Gastroesophageal sphincter (tissue), 4 donors: ENCODE measurements around the gene DIP2C. TPM values are rescaled to one million over a fixed set of nuclear protein-coding genes. Genes with fewer than 3 reads are reported as not detected.
A peak's percentile ranks its signal among the peaks of the same experiment; 100 is the strongest.

ENCODE experiments used
- ATAC-seq: fragments of 150-250 bp; one replicate; pipeline ENCODE4 v1.9.1; 2016; ENCODE audit warnings: mild to moderate bottlenecking, moderate library complexity
- H3K27ac ChIP-seq, 4 donors: fragments of 200-600 bp; sonication (generic) in 3 of 4; 1 replicate in 3 of 4; 2 replicates in 1 of 4; pipeline ENCODE4 v1.5.1; 2016 to 2019
- H3K27me3 ChIP-seq: fragments of 200-600 bp; sonication (generic); one replicate; pipeline ENCODE4 v1.5.1; 2019
- H3K36me3 ChIP-seq, 2 donors: fragments of 200-600 bp; sonication (generic); one replicate each; pipeline ENCODE4 v1.5.1; 2019; ENCODE audit warnings: control low read depth in 1 of 2
- H3K4me1 ChIP-seq, 3 donors: fragments of 200-600 bp; sonication (generic); 1 replicate in 2 of 3; 2 replicates in 1 of 3; pipeline ENCODE4 v1.5.1; 2016 to 2019; ENCODE audit warnings: control low read depth in 2 of 3
- H3K4me3 ChIP-seq, 2 donors: fragments of 200-600 bp; sonication (generic); one replicate each; pipeline ENCODE4 v1.5.1; 2019; ENCODE audit warnings: mild to moderate bottlenecking in 1 of 2, moderate library complexity in 1 of 2
- H3K9me3 ChIP-seq, 3 donors: fragments of 200-600 bp; sonication (generic); one replicate each; pipeline ENCODE4 v1.5.1; 2017 to 2019; ENCODE audit warnings: control low read depth in 2 of 3
- CTCF ChIP-seq, 4 experiments: fragments of 200-600 bp in 2 of 4; fragments of 450-650 bp in 2 of 4; sonication (generic) in 1 of 4; IDR thresholded peaks; one replicate each; pipeline ENCODE4 v1.5.1; 2017 to 2019; ENCODE audit warnings: antibody characterized with exemption in 4 of 4, mild to moderate bottlenecking in 2 of 4, moderate library complexity in 2 of 4
- EP300 ChIP-seq: sonication (generic); formaldehyde crosslinking; IDR thresholded peaks from one replicate; pipeline ENCODE4 v1.6.1; 2017; ENCODE audit warnings: antibody characterized with exemption, mild to moderate bottlenecking
- POLR2A ChIP-seq, 2 donors: fragments of 450-650 bp; IDR thresholded peaks; one replicate each; pipeline ENCODE4 v1.6.1; 2017; ENCODE audit warnings: antibody characterized with exemption in 2 of 2, mild to moderate bottlenecking in 2 of 2, moderate library complexity in 1 of 2
- POLR2AphosphoS5 ChIP-seq: sonication (generic); formaldehyde crosslinking; IDR thresholded peaks from one replicate; pipeline ENCODE4 v1.6.1; 2017; ENCODE audit warnings: antibody characterized with exemption
- WGBS, 2 donors: methylation state at CpG; one replicate each; pipeline ENCODE4 v1.1.5; 2018; ENCODE audit warnings: low coverage in 1 of 2; 5-methylcytosine and 5-hydroxymethylcytosine counted together
- total RNA-seq, 4 donors: library from RNA; depleted of rRNA; stranded (reverse); fragments of >200 nt; gene quantifications; one replicate each; pipeline ENCODE4 v1.1.0, GENCODE V29; 2016

Gene DIP2C
- total RNA-seq, 4 donors from 2014 or later, result 40.8 to 73.8 (median 47.7) TPM

- TF ChIP-seq CTCF (IDR thresholded peaks at IDR 0.05) (no peak), EP300 (no peak), POLR2AphosphoS5 (no peak), POLR2A (IDR thresholded peaks at IDR 0.05) (no peak)
- peaks cover 0 to 47% (median 0%) of the 10 kb centered on the region in 3 donors for H3K4me1 ChIP-seq
- H3K36me3 ChIP-seq, result peaks cover 0 to 7% of the 10 kb centered on the region in 2 donors
- ATAC-seq, result peak; percentile 13
- WGBS, 2 donors, result 33 to 67% methylated on average over 3 to 4 of the region's 23 CpGs
- H3K27me3 ChIP-seq, result no peaks in the 10 kb centered on the region
- peaks cover 0 to 14% (median 0%) of the 10 kb centered on the region in 3 donors for H3K9me3 ChIP-seq
- H3K27ac ChIP-seq, result peak overlapping the region in 3 of 4 donors; percentile 18 to 73 (median 66)
- H3K4me3 ChIP-seq, result no peak overlapping the region
Measured at GRCh38 chr10:644076-644942, 45.2 kb downstream of the DIP2C start.

- no peak for ATAC-seq
- Histone ChIP-seq H3K4me3 (no peak overlapping the region), H3K36me3 (peaks cover 0 to 7% of the 10 kb centered on the region in 2 donors), H3K4me1 (peaks cover 0 to 59% (median 0%) of the 10 kb centered on the region in 3 donors), H3K27me3 (no peaks in the 10 kb centered on the region), H3K27ac (peak overlapping the region in 2 of 4 donors; percentile 1 to 41), H3K9me3 (peaks cover 0 to 14% (median 0%) of the 10 kb centered on the region in 3 donors)
- TF ChIP-seq CTCF (IDR thresholded peaks at IDR 0.05) (no peak), EP300 (no peak), POLR2A (IDR thresholded peaks at IDR 0.05) (no peak), POLR2AphosphoS5 (no peak)
- WGBS, 2 donors, result 80% methylated on average over 3 of the region's 16 CpGs; no CpG with 5 or more reads in 1 of the 2 donors
Measured at GRCh38 chr10:642186-642890, 47.1 kb downstream of the DIP2C start.

GRCh38 chr10:641149-642010 lies 48.1 kb downstream of the DIP2C start:
- Histone ChIP-seq H3K27ac (no peak overlapping the region), H3K9me3 (peaks cover 0 to 14% (median 0%) of the 10 kb centered on the region in 3 donors), H3K4me1 (peaks cover 0 to 67% (median 0%) of the 10 kb centered on the region in 3 donors), H3K36me3 (peaks cover 0 to 7% of the 10 kb centered on the region in 2 donors), H3K4me3 (no peak overlapping the region), H3K27me3 (no peaks in the 10 kb centered on the region)
- no peak for ATAC-seq
- WGBS, 2 donors, result 53 to 83% methylated on average over 2 to 3 of the region's 21 CpGs
- TF ChIP-seq POLR2A (IDR thresholded peaks at IDR 0.05), result no peak

GRCh38 chr10:640673-641045 lies 48.8 kb downstream of the DIP2C start:
- peaks cover 0 to 73% (median 0%) of the 10 kb centered on the region in 3 donors for H3K4me1 ChIP-seq
- no peak overlapping the region for H3K4me3 ChIP-seq
- no peaks in the 10 kb centered on the region for H3K27me3 ChIP-seq
- H3K9me3 ChIP-seq, result peaks cover 0 to 14% (median 0%) of the 10 kb centered on the region in 3 donors
- ATAC-seq, result no peak
- H3K36me3 ChIP-seq, result peaks cover 0 to 7% of the 10 kb centered on the region in 2 donors
- H3K27ac ChIP-seq, result no peak overlapping the region
- 77 to 91% methylated on average over 4 to 20 of the region's 27 CpGs for WGBS, 2 donors
- TF ChIP-seq CTCF (IDR thresholded peaks at IDR 0.05) (no peak), EP300 (no peak), POLR2AphosphoS5 (no peak), POLR2A (IDR thresholded peaks at IDR 0.05) (no peak)
